MM.1S (cell line): ENCODE data around the gene ABCA3.

Experiments used
- EZH2 ChIP-seq: fragments of 300-600 bp; sonication (generic); optimal IDR thresholded peaks from 2 replicates; pipeline ENCODE3; 2017; ENCODE audit warnings: low read depth, mild to moderate bottlenecking, antibody characterized with exemption, low read length, mixed read lengths
- EZH2phosphoT487 ChIP-seq: fragments of 300-600 bp; sonication (generic); IDR thresholded peaks from 2 replicates; pipeline ENCODE4 v1.6.1; 2018; ENCODE audit warnings: antibody characterized with exemption, low read length
- TF ChIP-seq, protein P1 (sequence below): fragments of 300-600 bp; sonication (generic); IDR thresholded peaks from 2 replicates; pipeline ENCODE4 v1.5.1; 2016; ENCODE audit warnings: antibody characterized with exemption, low read length, mixed read lengths

DNA sequence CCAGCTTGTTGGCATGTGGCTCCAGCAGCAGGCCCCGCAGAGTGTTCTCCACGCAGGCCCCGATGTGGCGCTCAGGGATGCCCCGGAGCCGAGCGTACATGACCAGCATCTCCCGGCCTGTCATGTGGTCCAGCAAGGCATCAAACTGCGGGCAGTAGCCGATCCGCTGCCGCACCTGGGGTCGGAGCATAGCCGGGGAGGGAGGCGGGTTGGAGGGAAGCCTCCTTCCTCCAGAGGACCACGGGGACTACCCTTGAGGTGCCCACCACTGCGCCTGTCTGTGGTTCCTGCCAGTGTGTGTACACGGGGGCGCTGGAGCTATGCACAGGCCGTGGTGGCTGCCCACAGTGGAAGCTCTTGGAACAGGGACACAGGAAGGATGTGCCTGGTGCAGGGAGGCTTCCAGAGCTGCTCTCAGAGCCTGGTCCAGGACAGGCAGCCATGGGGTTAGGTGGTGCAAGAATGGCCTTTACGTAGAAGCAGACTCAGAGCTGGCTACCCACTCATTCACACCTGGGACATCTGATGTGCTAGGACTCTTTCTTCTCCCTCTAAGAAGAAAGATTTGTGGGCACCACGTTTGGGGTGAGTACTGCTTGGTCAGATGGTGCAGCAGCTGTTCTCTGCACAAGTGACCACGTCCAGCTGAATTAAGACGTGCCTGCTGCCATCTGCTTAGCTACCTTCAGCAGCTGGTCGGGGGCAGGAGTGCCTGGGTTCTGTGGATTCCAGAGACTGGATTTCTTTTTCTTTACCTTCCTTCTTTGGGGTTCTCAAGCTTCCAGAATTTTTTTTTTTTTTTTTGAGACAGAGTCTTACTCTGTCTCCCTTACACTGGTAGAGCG is 61.4 kb downstream of the ABCA3 start:
- TF ChIP-seq, protein P1, sequence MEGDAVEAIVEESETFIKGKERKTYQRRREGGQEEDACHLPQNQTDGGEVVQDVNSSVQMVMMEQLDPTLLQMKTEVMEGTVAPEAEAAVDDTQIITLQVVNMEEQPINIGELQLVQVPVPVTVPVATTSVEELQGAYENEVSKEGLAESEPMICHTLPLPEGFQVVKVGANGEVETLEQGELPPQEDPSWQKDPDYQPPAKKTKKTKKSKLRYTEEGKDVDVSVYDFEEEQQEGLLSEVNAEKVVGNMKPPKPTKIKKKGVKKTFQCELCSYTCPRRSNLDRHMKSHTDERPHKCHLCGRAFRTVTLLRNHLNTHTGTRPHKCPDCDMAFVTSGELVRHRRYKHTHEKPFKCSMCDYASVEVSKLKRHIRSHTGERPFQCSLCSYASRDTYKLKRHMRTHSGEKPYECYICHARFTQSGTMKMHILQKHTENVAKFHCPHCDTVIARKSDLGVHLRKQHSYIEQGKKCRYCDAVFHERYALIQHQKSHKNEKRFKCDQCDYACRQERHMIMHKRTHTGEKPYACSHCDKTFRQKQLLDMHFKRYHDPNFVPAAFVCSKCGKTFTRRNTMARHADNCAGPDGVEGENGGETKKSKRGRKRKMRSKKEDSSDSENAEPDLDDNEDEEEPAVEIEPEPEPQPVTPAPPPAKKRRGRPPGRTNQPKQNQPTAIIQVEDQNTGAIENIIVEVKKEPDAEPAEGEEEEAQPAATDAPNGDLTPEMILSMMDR: no peak
- TF ChIP-seq EZH2phosphoT487 (no peak), EZH2 (no peak)
